IMR-90 (cell line): ENCODE results near the gene RNF225. TPM values are rescaled to one million over a fixed set of nuclear protein-coding genes. Genes with fewer than 3 reads are reported as not detected.

Source experiments
- ATAC-seq: fragments of 200-7000 bp; cut with Tn5 transposase; 2 replicates; pipeline ENCODE4 v1.9.1; 2020; ENCODE audit warnings: low read depth, mild to moderate bottlenecking, moderate library complexity
- BruUV-seq: library from RNA; stranded (reverse); fragments of 400-500 nt; replicated peaks from 2 replicates; lab custom pipeline; 2021; lab: Mats Ljungman, UMichigan
- CTCF ChIA-PET: fragments of 300-600 bp; formaldehyde crosslinking; extraction: SDS; loops from one replicate; lab custom pipeline; 2021; ENCODE audit warnings: antibody characterized with exemption; lab: Yijun Ruan, JAX
- POLR2A ChIA-PET: fragments of 300-600 bp; sonication (Branson Sonifier 250); formaldehyde crosslinking; loops from one replicate; lab custom pipeline; 2022; ENCODE audit warnings: antibody characterized with exemption; ENCODE audit not compliant: unreplicated experiment; lab: Charles Lee
- DNase-seq: peaks from one replicate; pipeline ENCODE4 v3.0.0; 2013
- H2AFZ ChIP-seq: replicated peaks from 2 replicates; pipeline ENCODE3; 2013; ENCODE audit warnings: low read length, mild to moderate bottlenecking; ENCODE audit not compliant: poor library complexity
- H2AK5ac ChIP-seq: 2 replicates; pipeline ENCODE4 v1.6.1; 2013; ENCODE audit warnings: low read depth, low read length, inconsistent platforms
- H2AK9ac ChIP-seq: replicated peaks from 2 replicates; pipeline ENCODE3; 2013; ENCODE audit warnings: mild to moderate bottlenecking, low read depth, low read length, moderate library complexity; ENCODE audit not compliant: poor library complexity
- H2BK120ac ChIP-seq: 2 replicates; pipeline ENCODE4 v1.6.1; 2013; ENCODE audit warnings: low read depth, low read length, inconsistent platforms
- H2BK15ac ChIP-seq: 3 replicates; pipeline ENCODE4 v1.6.1; 2013; ENCODE audit warnings: low read depth, low read length, inconsistent platforms
- H2BK20ac ChIP-seq: 2 replicates; pipeline ENCODE4 v1.6.1; 2013; ENCODE audit warnings: low read depth, mild to moderate bottlenecking, inconsistent platforms, low read length, moderate library complexity
- H2BK5ac ChIP-seq: 2 replicates; pipeline ENCODE4 v1.6.1; 2013; ENCODE audit warnings: mild to moderate bottlenecking, low read depth, low read length, inconsistent platforms; ENCODE audit not compliant: poor library complexity, severe bottlenecking
- H3K14ac ChIP-seq: replicated peaks from 2 replicates; pipeline ENCODE4 v1.6.1; 2013; ENCODE audit warnings: low read depth, low read length, inconsistent platforms
- H3K18ac ChIP-seq: 2 replicates; pipeline ENCODE4 v1.6.1; 2013; ENCODE audit warnings: low read depth, low read length, control low read depth
- H3K23ac ChIP-seq: 2 replicates; pipeline ENCODE4 v1.6.1; 2013; ENCODE audit warnings: low read depth, low read length, inconsistent platforms
- H3K27ac ChIP-seq: 2 replicates; pipeline ENCODE4 v1.5.1; 2013; ENCODE audit warnings: mild to moderate bottlenecking, control low read depth, low read length; ENCODE audit not compliant: insufficient read depth
- H3K27me3 ChIP-seq: 2 replicates; pipeline ENCODE4 v1.6.1; 2013; ENCODE audit warnings: low read length; ENCODE audit not compliant: control insufficient read depth, insufficient read depth
- H3K36me3 ChIP-seq: 2 replicates; pipeline ENCODE4 v1.6.1; 2013; ENCODE audit warnings: low read length, mixed read lengths; ENCODE audit not compliant: control insufficient read depth, insufficient read depth
- H3K4ac ChIP-seq: 2 replicates; pipeline ENCODE4 v1.6.1; 2013; ENCODE audit warnings: low read depth, low read length, inconsistent platforms
- H3K4me1 ChIP-seq: 2 replicates; pipeline ENCODE4 v1.6.1; 2013; ENCODE audit warnings: low read length, mixed read lengths; ENCODE audit not compliant: control insufficient read depth, insufficient read depth
- H3K4me2 ChIP-seq: 2 replicates; pipeline ENCODE4 v1.6.1; 2013; ENCODE audit warnings: low read depth, mild to moderate bottlenecking, control low read depth, low read length, moderate library complexity
- H3K4me3 ChIP-seq: 2 replicates; pipeline ENCODE4 v1.5.1; 2013; ENCODE audit warnings: low read depth, mild to moderate bottlenecking, control low read depth, low read length, moderate library complexity; ENCODE audit not compliant: insufficient read depth
- H3K56ac ChIP-seq: 2 replicates; pipeline ENCODE4 v1.6.1; 2013; ENCODE audit warnings: low read length, inconsistent platforms; ENCODE audit not compliant: insufficient read depth; ENCODE audit errors: extremely low read depth
- H3K79me1 ChIP-seq, 2 experiments: 2 replicates each; pipeline ENCODE4 v1.6.1; 2013; ENCODE audit warnings: low read length in 2 of 2, inconsistent platforms in 1 of 2, low read depth in 1 of 2
- H3K9ac ChIP-seq: 2 replicates; pipeline ENCODE4 v1.6.1; 2013; ENCODE audit warnings: low read depth, low read length, control low read depth
- H3K9me1 ChIP-seq: 2 replicates; pipeline ENCODE4 v1.6.1; 2013; ENCODE audit warnings: low read length, inconsistent platforms; ENCODE audit not compliant: insufficient read depth
- H3K9me3 ChIP-seq: 2 replicates; pipeline ENCODE4 v1.6.1; 2013; ENCODE audit warnings: low read length; ENCODE audit not compliant: control insufficient read depth, insufficient read depth
- H4K20me1 ChIP-seq: 2 replicates; pipeline ENCODE4 v1.6.1; 2013; ENCODE audit warnings: low read length, inconsistent platforms; ENCODE audit not compliant: insufficient read depth
- H4K5ac ChIP-seq: 2 replicates; pipeline ENCODE4 v1.6.1; 2013; ENCODE audit warnings: mild to moderate bottlenecking, low read depth, low read length, control low read depth
- H4K8ac ChIP-seq, 2 experiments: 2 replicates each; pipeline ENCODE4 v1.6.1; 2013; ENCODE audit warnings: low read depth in 2 of 2, low read length in 2 of 2, control low read depth in 1 of 2, inconsistent platforms in 1 of 2
- H4K91ac ChIP-seq: 2 replicates; pipeline ENCODE4 v1.6.1; 2013; ENCODE audit warnings: low read depth, low read length, inconsistent platforms; ENCODE audit not compliant: insufficient read depth
- BHLHE40 ChIP-seq: fragments of 150-350 bp; IDR thresholded peaks from 2 replicates; pipeline ENCODE4 v1.6.1; 2016; ENCODE audit warnings: mild to moderate bottlenecking, low read depth, low read length
- CEBPB ChIP-seq: IDR thresholded peaks from 2 replicates; pipeline ENCODE4 v1.6.1; 2012; ENCODE audit warnings: low read depth, low read length, improper control_type of control experiment
- CHD1 ChIP-seq: IDR thresholded peaks from 2 replicates; pipeline ENCODE4 v1.6.1; 2012; ENCODE audit warnings: low read depth, low read length, improper control_type of control experiment
- ELK1 ChIP-seq: fragments of 150-350 bp; IDR thresholded peaks from 2 replicates; pipeline ENCODE4 v1.6.1; 2016; ENCODE audit warnings: low read depth, mild to moderate bottlenecking, low read length, moderate library complexity, borderline replicate concordance
- FOS ChIP-seq: fragments of 150-350 bp; IDR thresholded peaks from 2 replicates; pipeline ENCODE4 v1.6.1; 2016; ENCODE audit warnings: low read depth, low read length
- MAFK ChIP-seq: IDR thresholded peaks from 2 replicates; pipeline ENCODE4 v1.6.1; 2012; ENCODE audit warnings: low read depth, low read length, improper control_type of control experiment
- MAZ ChIP-seq: IDR thresholded peaks from 2 replicates; pipeline ENCODE4 v1.6.1; 2012; ENCODE audit warnings: low read depth, mild to moderate bottlenecking, low read length, improper control_type of control experiment, moderate library complexity, borderline replicate concordance
- MXI1 ChIP-seq: IDR thresholded peaks from 2 replicates; pipeline ENCODE4 v1.6.1; 2012; ENCODE audit warnings: low read depth, mild to moderate bottlenecking, low read length, moderate library complexity, borderline replicate concordance
- NFE2L2 ChIP-seq: fragments of 150-350 bp; IDR thresholded peaks from 2 replicates; pipeline ENCODE4 v1.6.1; 2016; ENCODE audit warnings: low read depth, mild to moderate bottlenecking, low read length
- POLR2A ChIP-seq: IDR thresholded peaks from 2 replicates; pipeline ENCODE4 v1.6.1; 2012; ENCODE audit warnings: mild to moderate bottlenecking, low read depth, low read length
- RAD21 ChIP-seq: IDR thresholded peaks from 2 replicates; pipeline ENCODE4 v1.6.1; 2012; ENCODE audit warnings: low read length, improper control_type of control experiment
- RFX5 ChIP-seq: IDR thresholded peaks from 2 replicates; pipeline ENCODE4 v1.8.0; 2012; ENCODE audit warnings: low read depth, mild to moderate bottlenecking, low read length, moderate library complexity
- SMC3 ChIP-seq: fragments of 150-350 bp; IDR thresholded peaks from 2 replicates; pipeline ENCODE4 v1.6.1; 2016; ENCODE audit warnings: low read depth, mild to moderate bottlenecking, antibody characterized with exemption, low read length, moderate library complexity
- WGBS, 2 experiments: methylation state at CpG; one replicate each; pipeline versions ENCODE4 v1.1.5 to v1.1.7; 2013; ENCODE audit warnings: missing lambda C conversion rate in 2 of 2; ENCODE audit not compliant: insufficient read length in 1 of 2; ENCODE audit errors: extremely low coverage in 2 of 2; 5-methylcytosine and 5-hydroxymethylcytosine counted together
- dilution Hi-C: fragments of 300-500 bp; cut with HindIII; formaldehyde crosslinking; loops from one replicate; pipeline ENCODE4 v1.14.3; 2018; ENCODE audit warnings: low sequenced_read_pairs; ENCODE audit not compliant: unreplicated experiment
- in situ Hi-C: fragments of 300-500 bp; cut with MboI; formaldehyde crosslinking; loops from 3 replicates; pipeline ENCODE4 v1.14.3; 2019; ENCODE audit warnings: low sequenced_read_pairs, inconsistent platforms, mixed read lengths
- intact Hi-C: fragments of 100-400 bp; cut with micrococcal nuclease; formaldehyde crosslinking; loops from 2 replicates; pipeline ENCODE4 v1.10.0; 2022
- polyA plus RNA-seq, 3 experiments: library from polyadenylated mRNA; depleted of rRNA; stranded (reverse); fragments of >200 nt; gene quantifications; 2 replicates each; pipeline ENCODE4 v1.2.3, GENCODE V29; 2012; ENCODE audit warnings: low replicate concordance in 1 of 3
- total RNA-seq: library from RNA; depleted of rRNA; stranded (reverse); fragments of >200 nt; gene quantifications from 2 replicates; pipeline ENCODE4 v1.2.3, GENCODE V29; 2012
- TF ChIP-seq, protein P1 (sequence below): conservative IDR thresholded peaks from 2 replicates; pipeline ENCODE4 v1.5.1; 2012; ENCODE audit warnings: mild to moderate bottlenecking, low read depth, low read length, improper control_type of control experiment
- TF ChIP-seq, protein P2 (sequence below): fragments of 150-350 bp; IDR thresholded peaks from 2 replicates; pipeline ENCODE4 v1.6.1; 2017; ENCODE audit warnings: mild to moderate bottlenecking, antibody characterized with exemption, low read length, low read depth

Gene RNF225
- total and polyA plus RNA-seq, 2 of the 4 experiments (the other 2 are of a cell fraction), result 0.10 TPM; not detected in 1

DNA sequence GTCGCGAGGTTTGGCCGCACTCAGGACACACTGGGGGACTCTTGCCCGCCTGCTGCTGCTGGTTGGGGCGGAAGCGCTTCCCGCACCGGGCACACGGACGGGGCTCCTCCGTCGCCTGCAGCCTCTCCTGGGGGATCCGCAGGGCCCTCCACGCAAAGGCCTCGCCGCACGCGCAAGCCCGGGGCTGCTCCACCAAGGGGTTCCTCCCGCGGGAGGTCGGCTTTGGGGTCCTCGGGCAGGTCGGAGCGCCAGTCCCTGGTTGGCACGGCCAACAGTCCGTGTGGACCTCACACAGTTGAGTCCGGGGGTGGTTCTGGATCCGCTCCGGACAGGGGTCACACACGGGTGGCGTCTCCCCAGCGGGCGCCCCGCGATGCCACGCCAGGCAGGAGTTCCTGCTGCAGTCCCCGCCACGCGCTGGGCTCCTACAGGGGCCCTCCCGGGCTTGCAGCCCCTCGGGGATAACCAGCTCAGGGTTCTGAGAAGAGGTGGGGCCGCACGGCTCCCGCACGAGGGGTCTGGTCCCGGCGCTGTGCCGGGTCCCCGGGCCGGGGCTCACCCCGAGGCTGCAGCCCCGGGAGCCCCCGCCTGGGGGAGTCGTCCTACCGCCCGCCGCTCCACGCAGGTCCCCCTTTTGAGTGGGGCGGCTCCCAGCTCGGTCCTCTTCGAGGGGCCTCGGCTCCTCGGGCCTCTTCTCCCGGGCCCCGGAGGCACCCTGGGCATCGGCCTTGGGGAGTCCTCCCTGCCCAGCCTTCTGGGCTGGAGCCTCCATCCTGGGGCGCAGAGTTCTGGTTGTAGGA is 26.7 kb upstream of the RNF225 start:
- intact Hi-C loops, result no loop called here
- in situ Hi-C loops, result no loop called here
- no peak overlapping the region for H4K91ac ChIP-seq
- H2BK5ac ChIP-seq, result no peak overlapping the region
- H3K27me3 ChIP-seq, result no peaks in the 10 kb centered on the region
- no peak overlapping the region for H4K5ac ChIP-seq
- no peaks in the 10 kb centered on the region for H3K36me3 ChIP-seq
- H2AFZ ChIP-seq, result no peak overlapping the region
- H3K9ac ChIP-seq, result no peak overlapping the region
- H3K79me1 ChIP-seq, result no peaks in the 10 kb centered on the region
- ATAC-seq (no peak), DNase-seq (no peak)
- TF ChIP-seq FOS, result no peak
- no peak for TF ChIP-seq SMC3
- TF ChIP-seq POLR2A, result no peak
- TF ChIP-seq ELK1, result no peak
- no peak for TF ChIP-seq CEBPB
- TF ChIP-seq MAFK, result no peak
- no peak for TF ChIP-seq BHLHE40
- no peak for TF ChIP-seq RAD21
- no peak for TF ChIP-seq RFX5
- TF ChIP-seq NFE2L2, result no peak
- TF ChIP-seq, protein P1, sequence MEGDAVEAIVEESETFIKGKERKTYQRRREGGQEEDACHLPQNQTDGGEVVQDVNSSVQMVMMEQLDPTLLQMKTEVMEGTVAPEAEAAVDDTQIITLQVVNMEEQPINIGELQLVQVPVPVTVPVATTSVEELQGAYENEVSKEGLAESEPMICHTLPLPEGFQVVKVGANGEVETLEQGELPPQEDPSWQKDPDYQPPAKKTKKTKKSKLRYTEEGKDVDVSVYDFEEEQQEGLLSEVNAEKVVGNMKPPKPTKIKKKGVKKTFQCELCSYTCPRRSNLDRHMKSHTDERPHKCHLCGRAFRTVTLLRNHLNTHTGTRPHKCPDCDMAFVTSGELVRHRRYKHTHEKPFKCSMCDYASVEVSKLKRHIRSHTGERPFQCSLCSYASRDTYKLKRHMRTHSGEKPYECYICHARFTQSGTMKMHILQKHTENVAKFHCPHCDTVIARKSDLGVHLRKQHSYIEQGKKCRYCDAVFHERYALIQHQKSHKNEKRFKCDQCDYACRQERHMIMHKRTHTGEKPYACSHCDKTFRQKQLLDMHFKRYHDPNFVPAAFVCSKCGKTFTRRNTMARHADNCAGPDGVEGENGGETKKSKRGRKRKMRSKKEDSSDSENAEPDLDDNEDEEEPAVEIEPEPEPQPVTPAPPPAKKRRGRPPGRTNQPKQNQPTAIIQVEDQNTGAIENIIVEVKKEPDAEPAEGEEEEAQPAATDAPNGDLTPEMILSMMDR, result no peak
- no peak for TF ChIP-seq MXI1
- no peak for TF ChIP-seq MAZ
- no peak for TF ChIP-seq CHD1
- TF ChIP-seq, protein P2, sequence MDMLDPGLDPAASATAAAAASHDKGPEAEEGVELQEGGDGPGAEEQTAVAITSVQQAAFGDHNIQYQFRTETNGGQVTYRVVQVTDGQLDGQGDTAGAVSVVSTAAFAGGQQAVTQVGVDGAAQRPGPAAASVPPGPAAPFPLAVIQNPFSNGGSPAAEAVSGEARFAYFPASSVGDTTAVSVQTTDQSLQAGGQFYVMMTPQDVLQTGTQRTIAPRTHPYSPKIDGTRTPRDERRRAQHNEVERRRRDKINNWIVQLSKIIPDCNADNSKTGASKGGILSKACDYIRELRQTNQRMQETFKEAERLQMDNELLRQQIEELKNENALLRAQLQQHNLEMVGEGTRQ, result no peak
- no peak overlapping the region for H3K4me2 ChIP-seq
- 80% methylated on average over 40 of the region's 68 CpGs; no CpG with 5 or more reads in 1 of the 2 experiments for WGBS, 2 experiments
- no peak overlapping the region for H3K56ac ChIP-seq
- H2BK20ac ChIP-seq, result no peak overlapping the region
- no peak overlapping the region for H4K8ac ChIP-seq
- no peaks in the 10 kb centered on the region for H3K4me1 ChIP-seq
- no TSS peak for BruUV-seq
- H3K18ac ChIP-seq, result no peak overlapping the region
- H2BK120ac ChIP-seq, result no peak overlapping the region
- no peaks in the 10 kb centered on the region for H4K20me1 ChIP-seq
- H3K27ac ChIP-seq, result no peak overlapping the region
- no peak overlapping the region for H2AK9ac ChIP-seq
- dilution Hi-C loops, result no loop called here
- no peak overlapping the region for H2AK5ac ChIP-seq
- H3K9me1 ChIP-seq, result no peaks in the 10 kb centered on the region
- H3K9me3 ChIP-seq, result peaks cover 3% of the 10 kb centered on the region; the same call in 1 of the 2 replicates
- no peak overlapping the region for H3K23ac ChIP-seq
- ChIA-PET CTCF (no interaction called here), POLR2A (no interaction called here)
- H3K4me3 ChIP-seq, result no peak overlapping the region
- H2BK15ac ChIP-seq, result no peak overlapping the region
- H3K14ac ChIP-seq, result no peak overlapping the region
- H3K4ac ChIP-seq, result no peak overlapping the region
